IPS-NIHi11 (cell line): Measurements from ENCODE around the gene FOXG1.

Experiments
- DNase-seq: peaks from one replicate; pipeline ENCODE4 v3.0.0; 2012; ENCODE audit warnings: mixed read lengths, low spot score

FOXG1 gene

DNA sequence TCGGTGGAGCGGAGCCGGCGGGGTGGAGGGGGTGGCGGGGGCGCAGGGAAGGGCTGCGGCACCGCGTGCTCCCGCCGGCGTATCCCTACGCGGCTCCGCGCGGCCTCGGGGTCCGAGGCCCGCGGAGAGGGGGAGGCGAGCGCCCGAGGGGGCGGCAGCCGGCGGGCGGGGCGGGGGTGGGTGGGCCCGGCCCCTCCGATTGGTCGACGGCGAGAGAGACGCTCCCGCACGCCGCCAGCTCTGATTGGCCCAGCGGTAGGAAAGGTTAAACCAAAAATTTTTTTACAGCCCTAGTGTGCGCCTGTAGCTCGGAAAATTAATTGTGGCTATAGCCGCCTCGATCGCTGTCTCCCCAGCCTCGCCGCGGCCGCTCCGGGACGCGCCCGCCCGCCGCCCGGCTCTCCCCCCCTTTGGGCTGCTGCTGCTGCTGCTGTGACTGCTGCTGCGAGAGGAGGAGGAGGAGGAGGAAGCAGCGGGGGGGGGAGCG lies at the start of gene FOXG1:
Gene FOXG1, plus strand, starts transcription at position 319 of the 487 bp plus-strand sequence. CDS start 493 bp downstream, outside the sequence.
- peak; percentile 86 for DNase-seq

DNA sequence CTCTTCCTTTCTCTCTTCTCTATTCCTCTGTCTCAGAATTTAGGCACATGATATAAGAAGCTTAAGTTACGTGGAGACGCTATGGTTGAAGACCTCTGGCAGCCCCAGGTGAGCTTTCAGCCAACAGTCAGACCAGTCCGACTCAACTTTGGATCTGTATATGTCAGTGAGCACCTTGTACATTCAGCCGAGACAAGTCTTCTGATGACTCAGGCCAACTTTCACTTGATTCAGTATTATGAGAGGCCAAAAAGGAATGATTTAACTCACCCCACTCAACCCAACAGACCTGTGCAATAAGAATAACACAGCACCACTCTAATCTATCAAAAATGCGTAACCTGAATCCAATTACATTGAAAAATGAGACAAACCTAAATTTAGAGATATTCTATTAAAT lies 47.5 kb upstream of the FOXG1 start:
- DNase-seq, result no peak

DNA sequence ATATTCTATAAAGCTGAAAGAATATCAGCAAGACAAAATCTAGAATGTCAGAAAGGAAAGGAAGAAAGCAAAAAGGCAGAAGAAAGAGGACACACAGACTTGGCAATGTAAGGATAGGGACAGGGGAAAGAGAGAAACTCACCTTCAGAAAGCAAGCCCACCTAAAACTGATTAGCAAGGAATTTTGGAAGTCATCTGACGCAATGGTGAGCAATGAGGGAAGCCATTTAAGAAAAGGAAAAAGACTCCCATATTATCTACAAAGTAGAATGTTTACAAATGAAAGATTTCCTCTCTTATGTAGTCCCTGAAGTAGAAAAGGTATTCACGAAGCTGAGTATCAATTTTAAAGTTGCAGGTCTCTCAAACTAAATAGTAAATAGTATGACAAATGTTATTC lies 35.2 kb upstream of the FOXG1 start:
- no peak for DNase-seq

DNA sequence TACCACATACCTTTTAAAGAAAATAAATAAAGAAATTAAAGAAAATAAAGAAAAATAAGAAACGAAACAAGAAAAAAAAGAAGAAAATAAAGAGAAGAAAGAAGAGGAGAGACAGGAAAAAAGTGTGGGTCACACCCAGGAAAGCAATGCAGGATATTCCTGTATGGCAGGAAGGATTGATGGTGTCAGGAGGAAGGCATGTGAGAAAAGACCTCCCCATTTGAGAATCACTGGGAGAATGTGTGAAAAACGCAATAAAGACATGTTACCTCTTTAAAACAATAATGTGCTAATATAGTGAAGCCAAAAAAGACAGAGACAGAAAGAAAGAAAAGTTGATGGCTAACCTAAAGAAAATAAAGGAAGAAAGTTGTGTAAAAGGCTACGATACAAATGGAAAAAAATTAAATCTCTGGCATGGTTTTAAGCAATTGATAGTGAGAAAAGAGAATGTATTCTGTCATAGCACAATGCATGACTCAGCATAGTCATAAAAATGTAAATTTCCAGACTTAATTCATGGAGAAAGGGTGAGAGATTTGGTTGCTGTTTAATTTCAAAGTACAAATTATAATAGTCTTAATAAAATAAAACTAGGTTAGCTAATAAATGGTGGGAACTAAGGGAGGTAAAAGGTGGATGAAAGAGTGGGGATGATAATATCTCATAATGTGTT lies 24.3 kb upstream of the FOXG1 start:
- no peak for DNase-seq

DNA sequence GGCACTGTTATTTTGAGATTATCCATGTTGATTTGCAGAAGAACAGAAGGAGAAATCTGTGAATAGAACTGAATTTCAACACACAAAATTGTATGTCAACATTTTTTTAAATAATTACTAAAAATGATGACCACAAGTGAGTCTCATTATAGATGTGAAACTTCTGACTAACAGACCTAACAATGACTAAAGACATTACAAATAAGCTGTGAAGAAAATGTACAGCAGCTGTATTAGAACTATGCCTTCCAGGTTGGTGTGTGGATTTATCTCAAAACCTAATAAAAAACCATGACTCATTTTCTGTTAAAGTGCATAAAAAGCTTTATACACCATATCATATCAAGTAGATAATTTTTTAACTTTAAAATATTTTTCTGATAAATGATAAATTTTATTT lies 22.5 kb upstream of the FOXG1 start:
- DNase-seq, result no peak

DNA sequence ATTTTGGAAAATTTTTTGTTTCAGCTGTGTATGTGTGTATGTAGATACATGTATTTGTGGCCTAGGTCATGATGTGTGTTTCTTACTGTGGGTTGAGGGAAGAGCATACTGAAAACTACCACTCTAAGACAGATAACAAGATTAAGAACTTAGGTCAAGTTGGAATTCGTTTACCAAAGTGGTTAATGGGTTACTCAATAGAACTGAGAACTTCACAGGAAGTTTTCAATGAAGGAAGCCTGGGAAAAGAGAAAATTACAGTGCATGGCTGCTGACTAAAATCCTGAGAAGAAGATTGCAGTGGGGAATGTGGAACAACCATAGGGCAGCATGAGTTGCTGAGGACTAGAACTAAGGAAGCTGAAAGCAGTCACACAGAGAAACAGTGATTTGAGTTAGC lies 21.4 kb upstream of the FOXG1 start:
- DNase-seq, result no peak

DNA sequence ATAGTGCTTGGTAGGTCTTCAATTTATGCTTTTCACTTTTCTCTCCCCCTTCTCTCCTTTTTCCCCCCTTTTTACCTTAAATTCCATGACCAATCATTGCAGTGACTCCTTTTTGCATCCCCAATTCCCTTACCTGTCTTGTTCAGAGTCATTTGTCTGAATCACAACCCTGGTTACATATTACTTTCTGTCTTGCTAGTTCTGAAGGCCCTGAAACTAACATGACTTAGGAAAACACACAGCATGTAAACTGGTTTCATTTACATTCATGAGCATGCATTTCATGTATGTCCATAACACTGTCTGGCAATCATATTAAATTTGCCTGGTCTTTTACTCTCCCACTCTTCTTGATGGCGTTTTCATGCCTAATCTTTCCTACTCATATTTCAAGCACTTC lies 20.3 kb upstream of the FOXG1 start:
- DNase-seq, result no peak

DNA sequence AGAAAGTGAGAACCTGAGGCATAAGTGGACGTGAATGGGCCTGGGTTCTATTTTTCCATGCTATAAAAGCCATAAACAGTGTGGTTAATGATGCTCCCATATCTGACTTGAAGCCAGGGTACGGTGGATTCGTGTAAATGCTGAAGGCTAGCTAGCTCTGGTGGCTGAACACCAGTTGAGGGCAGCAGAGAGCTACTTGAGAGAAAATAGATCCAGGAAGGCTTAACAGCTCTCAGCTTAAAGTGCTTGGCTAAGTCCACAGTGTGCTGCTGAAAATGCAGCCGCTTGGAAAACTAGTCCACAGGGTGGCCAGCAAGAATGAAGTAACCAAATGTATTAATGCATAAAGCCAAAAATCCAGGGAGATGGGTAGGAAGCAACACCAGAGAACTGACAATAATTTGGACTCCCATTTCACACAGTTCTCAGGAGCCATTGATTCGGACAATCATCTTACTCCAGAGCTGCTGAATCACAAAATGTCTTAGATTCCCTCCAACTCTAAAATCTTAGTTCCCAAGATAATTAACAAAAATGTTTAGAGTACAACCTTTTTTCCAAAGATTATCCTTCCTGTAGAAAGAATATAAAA lies 15.0 kb upstream of the FOXG1 start:
- peak; percentile 72 for DNase-seq

DNA sequence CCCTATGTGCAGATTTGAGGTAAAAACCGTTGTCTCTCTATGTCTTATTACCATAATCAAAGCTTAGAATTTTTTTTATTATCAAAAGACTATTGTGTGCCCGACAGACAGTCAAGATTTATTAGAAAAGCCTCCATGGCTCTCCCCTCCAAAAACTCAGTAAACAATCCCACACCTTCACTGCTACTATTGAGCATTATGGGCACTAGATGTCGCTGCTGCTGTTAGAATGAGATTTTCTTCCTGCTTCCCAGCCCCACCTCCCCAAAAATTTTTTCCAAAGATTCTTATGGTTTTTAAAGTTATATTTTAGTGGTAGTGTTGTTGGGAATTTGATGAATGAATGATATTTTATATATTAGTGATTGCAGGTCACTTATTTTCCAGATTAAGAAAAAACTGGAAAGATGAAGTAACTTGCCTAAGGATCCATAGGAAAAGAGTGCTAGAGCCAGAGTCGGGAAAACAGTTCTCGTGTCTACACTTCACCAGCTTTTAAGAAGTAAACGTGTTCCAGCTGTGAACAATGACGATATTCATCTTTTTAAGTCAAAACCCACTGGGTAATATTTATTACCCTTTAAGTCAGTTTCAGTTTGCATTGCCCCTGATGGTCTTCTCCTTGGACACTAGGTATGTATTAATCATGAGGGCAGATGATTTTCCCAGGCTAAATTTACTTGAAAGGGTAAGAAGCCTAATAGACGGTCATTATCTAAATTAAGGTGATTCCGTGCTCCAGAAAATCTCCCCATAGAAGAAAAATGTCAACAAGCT lies 12.2 kb upstream of the FOXG1 start:
- peak; percentile 48 for DNase-seq

DNA sequence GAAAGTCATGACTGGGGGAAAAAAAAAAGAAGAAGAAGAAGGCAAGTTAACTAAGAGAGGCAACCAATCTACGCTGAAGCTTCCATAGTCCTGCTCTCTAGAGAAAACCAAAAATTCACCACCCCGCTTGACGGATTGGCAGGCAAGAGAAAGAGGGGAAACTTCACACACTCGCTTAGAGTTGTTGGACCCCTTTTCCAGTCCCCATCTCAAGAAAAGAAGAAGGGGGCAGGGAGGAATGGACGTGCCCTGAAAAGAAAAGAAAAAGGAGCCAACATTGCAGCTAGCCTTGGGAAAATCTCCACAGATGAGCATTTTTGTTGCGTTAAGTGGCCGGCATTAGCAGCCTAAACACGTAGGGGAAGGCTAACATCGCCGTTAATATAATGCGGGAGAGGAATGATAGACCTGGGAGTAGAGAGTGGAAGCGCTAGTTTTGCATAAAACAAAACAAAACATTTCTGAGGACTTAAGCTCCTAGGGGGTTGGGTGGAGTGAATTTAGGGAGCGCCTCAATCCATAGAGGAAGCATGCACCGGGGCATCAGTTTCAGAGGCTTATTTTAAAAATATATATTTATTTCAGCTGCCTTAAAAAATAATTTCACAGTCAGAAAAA lies 11.3 kb upstream of the FOXG1 start:
- no peak for DNase-seq

DNA sequence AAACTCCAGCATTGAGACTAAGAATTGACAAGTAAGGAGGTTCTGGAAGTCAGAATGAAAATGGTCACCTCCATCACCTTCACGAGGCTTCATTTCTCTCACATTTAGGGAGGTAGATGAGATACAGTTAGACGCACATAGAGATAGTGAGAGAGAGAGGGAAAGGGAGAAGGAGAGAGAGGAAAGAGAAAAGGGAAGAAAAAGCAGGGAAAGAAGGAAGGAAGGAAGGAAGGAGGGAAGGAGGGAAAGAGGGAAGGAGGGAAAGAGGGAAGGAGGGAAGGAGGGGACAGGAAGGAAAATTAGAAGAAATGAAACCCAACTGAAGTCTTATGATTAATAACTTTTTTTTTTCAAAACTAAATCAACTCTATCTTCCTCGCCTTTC lies 10.7 kb upstream of the FOXG1 start:
- DNase-seq, result no peak

DNA sequence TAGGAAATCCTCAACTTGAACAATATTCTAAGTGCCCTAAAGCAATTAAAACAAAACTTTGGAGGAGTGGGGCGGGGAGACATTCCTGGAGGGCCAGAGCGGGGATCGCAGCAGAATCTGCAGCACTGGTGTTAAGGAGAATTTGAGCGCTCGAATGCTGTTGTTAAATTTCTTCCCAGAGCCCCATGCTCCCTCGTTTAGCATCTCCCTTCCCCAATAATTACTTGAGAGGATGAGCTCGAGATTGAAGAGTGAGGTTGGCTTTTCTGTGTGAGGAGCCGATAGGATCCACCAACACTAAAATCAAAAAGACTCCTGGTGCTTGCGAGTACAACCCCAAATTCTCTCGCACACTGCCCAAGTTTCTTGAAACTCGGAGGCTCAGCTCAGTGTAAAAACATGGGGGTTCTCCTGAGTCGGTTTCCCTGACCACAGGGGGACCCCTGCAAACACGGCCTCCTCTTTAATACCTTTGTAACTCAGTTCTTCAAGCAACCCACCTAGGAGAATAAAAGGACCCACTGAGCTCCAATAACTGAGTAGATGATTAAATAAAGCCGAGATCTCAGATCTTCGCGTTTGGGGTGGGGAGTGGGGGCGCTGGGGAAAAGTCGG lies 10.2 kb upstream of the FOXG1 start:
- DNase-seq, result no peak

DNA sequence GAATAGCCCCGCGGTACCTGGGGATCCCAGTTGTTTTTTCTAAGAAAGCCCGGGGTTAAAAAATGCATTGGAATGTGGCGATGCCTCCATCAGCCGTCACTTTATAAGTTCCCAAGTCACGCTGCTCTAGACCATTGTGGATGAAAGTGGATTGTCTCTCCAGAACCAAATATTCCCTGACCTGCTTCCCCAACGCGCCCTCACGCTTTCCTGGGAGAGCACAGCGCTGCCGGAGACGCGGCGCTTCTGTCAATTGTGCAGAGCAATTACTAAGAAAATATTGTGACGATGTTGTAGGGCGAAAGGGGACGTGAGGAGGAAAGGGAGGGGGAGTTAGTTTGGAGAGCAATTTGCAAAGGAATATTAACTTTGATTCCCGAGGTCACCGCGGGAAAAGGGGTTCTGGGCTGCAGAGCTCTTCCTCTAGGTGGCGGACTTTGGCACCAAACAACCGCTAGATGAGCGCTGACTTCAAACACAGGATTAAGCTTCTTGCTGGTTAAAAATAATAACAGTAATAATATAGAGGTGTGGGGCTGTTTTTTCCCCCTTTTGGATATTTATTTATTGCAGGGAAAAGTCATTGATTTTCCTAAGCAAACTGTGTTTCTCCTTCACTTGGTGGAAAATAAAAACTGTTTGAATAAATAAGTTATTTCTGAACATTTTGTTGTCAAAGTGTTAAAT lies 9.6 kb upstream of the FOXG1 start:
- DNase-seq, result no peak

DNA sequence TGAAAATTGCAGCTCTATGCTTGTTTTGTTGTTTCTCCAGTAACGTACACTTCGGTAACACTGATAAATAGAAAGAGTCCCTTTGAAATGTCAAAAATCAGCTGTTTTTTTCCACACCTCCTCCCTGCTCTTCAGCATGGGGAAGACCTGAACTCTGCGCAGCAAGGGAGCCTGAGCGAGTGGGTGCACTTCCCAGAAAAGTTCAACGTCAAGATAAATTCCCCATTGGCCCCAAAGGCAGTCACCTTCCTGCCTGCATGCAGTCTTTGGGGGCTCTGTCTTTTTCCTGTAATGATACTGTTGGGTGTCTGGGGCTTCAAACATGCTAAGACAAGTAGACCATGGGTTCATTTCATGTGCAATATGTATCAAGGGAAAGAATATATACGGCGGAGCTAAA lies 8.8 kb upstream of the FOXG1 start:
- no peak for DNase-seq

DNA sequence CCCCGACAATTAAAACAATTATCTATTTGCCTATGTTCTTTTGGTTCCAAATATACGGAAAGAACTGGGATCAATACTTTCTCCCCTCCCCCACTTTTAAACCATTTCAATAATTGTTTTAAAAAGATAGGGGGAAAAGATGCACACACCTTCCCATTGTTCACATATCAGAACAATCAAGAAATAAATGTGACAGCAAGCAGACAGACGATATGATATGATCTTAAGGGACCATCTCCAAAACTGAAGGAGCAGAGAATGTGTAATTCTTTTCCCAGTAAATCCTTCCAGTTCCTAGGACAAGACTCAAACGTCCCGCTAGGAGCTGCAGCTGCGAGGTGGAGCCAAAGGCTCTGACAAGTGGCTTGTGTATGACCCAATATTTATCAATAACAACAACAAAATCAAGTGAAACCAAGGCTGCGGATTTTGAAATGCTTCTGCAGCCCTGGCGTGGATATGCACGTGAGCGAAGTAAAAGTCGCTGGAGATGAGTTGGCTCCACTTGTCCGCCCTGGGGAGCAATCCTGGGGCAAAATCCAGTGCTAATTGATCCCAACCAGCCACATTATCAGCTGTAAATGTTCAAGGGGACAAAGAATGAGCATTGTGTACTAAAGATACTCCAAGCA lies 8.2 kb upstream of the FOXG1 start:
- no peak for DNase-seq

DNA sequence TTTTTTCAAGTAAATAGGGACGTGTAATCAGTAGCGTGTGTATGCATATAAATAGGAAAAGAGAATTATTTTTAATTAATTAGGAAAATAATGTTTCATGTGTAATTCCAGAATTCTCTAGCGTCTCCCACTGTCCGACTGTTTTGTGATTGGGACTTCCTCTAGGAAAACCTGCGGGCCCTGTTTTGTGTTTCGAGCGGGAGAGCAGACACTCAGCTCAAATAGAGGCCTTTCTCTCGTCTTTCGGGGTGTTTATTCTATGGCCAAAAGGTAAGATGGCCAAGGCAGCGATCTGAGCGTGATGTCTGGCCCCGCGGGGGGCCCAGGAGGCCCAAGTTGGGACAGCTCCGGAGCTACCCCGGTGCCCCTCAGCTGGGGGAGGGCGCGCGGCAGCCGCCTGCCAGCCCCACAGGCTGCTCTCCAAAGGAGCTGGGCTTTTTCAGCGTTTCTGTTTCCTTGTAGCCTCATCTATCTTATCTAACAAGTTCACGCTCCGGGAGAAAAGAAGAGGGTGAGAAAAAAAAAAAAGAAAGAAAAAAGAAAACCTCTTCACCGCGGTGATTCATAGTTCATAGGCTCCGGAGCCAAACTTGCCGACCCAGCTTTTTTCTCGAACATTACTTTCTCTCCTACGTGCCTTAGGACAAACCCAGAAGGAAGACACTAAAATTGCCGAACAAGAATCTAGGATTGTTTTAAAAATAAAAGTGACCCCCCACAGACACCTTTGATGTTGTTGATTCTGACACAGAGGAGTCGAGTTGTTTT lies 7.5 kb upstream of the FOXG1 start:
- no peak for DNase-seq

DNA sequence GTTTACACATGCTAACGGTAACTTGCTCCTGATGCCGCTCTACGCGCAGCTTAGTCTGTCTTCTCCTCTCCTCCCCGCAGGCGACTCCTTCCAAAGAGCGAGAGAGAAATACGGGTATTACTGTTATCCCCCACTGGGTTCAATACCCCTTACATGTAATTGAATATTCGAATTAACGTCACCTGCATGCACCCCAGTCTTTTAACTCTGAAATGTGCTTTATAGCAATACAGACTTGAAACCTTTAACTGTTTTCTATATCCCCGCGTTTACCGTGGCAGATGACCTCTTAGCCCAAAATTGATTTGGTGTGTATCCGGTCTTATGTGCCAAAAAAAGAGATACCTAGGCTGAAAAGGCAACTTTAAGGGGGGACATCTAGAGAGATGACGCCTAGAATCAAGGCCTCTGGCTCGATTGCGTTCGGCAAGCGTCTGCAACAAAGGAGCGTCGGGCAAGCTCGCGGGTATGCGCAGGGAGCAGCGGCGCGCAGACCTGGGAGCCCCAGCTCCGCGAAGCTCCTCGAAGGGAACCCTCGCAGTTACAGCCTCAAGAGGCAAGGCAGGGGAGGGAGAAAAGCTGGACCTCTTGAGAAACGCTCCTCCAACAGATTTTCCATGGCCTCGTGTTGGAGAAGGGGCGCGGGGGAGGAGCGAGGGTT lies 6.8 kb upstream of the FOXG1 start:
- no peak for DNase-seq

DNA sequence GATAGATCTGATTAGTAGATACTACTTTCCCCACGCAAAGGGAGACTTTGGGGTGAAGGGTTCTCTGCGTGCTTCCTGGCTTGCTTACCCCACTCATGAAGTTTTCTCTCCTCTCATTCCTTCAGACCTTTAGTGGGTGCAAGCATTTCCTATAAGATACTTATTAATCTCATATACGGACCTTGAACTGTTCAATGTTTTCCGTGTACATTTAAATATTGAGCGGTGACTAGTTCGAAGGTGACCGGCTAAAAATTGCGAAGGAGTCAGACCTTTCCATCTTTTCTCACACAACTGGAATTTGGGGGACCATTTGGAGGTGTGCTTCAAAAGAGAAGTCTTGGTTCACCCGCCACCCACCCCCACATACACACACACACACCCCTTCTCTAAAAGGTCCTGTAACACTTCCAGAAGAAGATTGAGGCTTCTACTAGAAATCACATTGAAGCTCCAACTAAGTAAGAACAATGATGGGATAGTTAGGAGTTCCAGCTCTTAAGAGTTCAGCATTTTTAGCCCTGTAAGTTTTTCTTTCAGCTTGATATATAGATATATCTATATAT lies 6.1 kb upstream of the FOXG1 start:
- DNase-seq, result no peak

DNA sequence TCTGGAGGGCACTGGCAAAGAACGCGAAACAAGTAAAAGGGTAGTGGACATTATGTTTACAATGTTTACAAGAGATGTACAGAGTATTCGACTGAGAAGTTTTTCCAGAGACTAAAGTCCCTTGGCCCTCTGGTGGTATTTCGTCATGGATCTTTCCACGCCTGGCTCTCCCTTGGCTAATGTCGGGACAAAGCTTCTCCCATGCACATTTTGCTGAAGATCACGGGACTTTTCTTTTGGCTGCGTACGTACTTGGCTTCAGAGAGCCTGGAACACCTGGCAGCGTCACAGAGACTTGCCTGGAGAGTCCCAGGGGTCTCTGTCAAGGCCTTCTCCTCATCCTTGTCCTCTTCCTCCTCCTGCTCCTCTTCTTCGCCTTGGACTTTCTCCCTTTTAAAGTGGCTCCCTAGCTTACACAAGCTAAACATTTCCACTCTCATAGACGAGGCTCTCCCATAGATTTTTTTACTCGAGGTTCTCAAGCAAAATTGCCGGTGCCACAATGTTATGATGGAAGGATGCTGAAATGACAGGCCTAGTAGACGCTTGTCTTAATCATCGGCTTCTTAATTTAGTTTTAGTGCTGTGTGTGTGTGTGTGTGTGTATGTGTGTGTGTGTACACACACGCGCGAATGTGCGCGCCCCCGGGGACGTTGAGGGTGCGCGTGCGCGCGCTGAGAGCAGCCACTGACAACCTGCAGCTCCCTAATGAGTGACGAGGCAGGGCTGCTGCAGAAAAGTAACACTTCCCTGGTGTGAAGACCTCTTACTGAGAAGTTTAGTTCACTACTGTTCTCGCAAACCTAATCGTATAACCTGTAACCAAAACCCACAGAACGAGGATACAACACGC lies 4.9 kb upstream of the FOXG1 start:
- no peak for DNase-seq
